H1 (cell line): Measurements from ENCODE around the gene KLF7. TPM values are rescaled to one million over a fixed set of nuclear protein-coding genes. Genes with fewer than 3 reads are reported as not detected.

Experiments
- ASH2L ChIP-seq: fragments of 200-600, 300-600 bp; sonication (generic); IDR thresholded peaks from one replicate; pipeline ENCODE4 v1.7.1; 2017; ENCODE audit warnings: low read length
- CHD7 ChIP-seq: fragments of 300-600 bp; sonication (generic); IDR thresholded peaks from 2 replicates; pipeline ENCODE4 v1.7.1; 2012; ENCODE audit warnings: low read length, moderate library complexity, mild to moderate bottlenecking, inconsistent platforms; ENCODE audit not compliant: insufficient replicate concordance
- EP300 ChIP-seq, 2 experiments: IDR thresholded peaks; 1 replicate in 1 of 2; 2 replicates in 1 of 2; pipeline ENCODE4 v1.6.1; 2011 to 2012; ENCODE audit warnings: low read depth in 2 of 2, low read length in 2 of 2, mild to moderate bottlenecking in 2 of 2, borderline replicate concordance in 1 of 2, inconsistent platforms in 1 of 2, moderate library complexity in 1 of 2
- polyA plus RNA-seq, 7 experiments: library from polyadenylated mRNA; depleted of rRNA in 3 of 7; stranded (reverse) in 5 of 7; unstranded in 2 of 7; fragments of >200 nt in 5 of 7; fragments of 200-250 nt in 2 of 7; gene quantifications; 1 replicate in 5 of 7; 2 replicates in 1 of 7; 4 replicates in 1 of 7; pipeline versions ENCODE4 v1.2.1 to v1.2.3, GENCODE V29; 2011 to 2013; ENCODE audit warnings: missing spikeins in 2 of 7, mixed read lengths in 2 of 7
- total RNA-seq: library from RNA; stranded (reverse); fragmentation: NEBNext Ultra II Directional; extraction: Animal tissue kit (Norgen Biotek cat#: 25700); gene quantifications from 2 replicates; pipeline ENCODE4 v1.2.1, GENCODE V29; 2021

KLF7 gene
- total and polyA plus RNA-seq, 2 of the 8 experiments (the other 6 are each of a cell fraction or from before 2014, with no cell fraction given) = 9.6 to 23.3 TPM

GRCh38 chr2:207055257-207055656 lies 110.5 kb downstream of the KLF7 start (continued):
- TF ChIP-seq CHD7 (no peak), ASH2L (no peak), EP300 (IDR thresholded peaks at IDR 0.05; ENCODE audit: borderline replicate concordance in 1 of 2, low read depth in 2 of 2, low read length in 2 of 2) (no peak)
